Stimulated activated CD8-positive, alpha-beta memory T cell treated with anti-CD3 and anti-CD28 coated beads, Interleukin-4, amount 100 ng/mL, for 24 hours (primary cell): Measurements from ENCODE around the gene UBB.

Experiments used
- DNase-seq: peaks from one replicate; pipeline ENCODE4 v3.0.0-alpha.2; 2020; ENCODE audit warnings: low read depth

UBB gene

DNA sequence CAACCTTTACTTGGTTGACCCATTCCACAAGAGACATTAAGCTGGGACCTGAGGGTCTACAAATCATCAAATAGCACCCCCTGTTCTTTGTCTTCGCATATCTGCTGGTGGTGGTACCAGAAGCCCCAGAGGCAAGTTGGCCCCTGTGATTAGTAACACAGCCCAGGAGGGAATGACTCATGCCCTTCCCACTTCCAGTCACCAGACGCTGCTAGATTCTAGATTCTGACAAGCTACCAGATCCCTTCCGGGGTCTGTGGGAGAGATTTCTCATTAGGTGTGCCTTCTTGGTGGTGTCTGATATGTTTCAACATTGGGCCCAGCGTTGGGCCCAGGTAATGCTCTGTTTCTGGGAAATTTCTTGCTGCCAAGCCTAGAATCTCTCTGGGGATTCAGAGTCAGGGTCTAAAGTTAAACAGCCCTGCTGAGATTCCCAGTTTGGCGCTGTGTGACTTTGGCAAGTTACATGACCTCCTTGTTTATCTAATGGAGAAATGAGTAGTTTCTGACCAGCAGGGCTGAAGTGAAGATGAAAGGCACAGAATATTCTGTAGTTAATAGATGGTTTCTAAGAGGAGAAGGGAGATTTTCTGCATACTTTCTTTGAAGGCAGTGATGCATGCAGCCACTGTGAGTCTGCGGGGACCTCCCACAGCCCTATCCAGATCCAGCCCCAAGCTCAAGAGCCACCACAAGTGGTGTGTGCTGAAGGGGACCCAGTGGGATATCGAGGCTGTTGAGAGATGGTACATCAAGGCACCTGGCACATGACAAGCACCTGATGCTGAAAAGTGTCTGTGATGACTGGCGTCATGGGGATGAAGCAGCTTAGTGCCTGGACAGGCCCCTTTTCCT is 38.4 kb downstream of the UBB start:
- DNase-seq, result peak; percentile 53

DNA sequence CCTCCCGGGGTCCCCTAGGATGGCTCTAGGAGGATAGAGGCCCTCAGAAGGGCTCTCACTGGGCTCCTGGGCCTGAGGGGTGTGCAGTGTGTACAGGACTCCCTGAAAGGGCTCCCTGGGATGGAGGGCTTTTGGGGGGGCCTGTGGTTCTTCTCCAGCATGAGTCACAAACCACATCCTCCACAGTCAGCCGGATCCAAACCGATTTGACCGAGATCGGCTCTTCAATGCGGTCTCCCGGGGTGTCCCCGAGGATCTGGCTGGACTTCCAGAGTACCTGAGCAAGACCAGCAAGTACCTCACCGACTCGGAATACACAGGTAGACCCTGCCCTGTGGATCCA is 39.0 kb downstream of the UBB start:
- DNase-seq, result peak; percentile 42

DNA sequence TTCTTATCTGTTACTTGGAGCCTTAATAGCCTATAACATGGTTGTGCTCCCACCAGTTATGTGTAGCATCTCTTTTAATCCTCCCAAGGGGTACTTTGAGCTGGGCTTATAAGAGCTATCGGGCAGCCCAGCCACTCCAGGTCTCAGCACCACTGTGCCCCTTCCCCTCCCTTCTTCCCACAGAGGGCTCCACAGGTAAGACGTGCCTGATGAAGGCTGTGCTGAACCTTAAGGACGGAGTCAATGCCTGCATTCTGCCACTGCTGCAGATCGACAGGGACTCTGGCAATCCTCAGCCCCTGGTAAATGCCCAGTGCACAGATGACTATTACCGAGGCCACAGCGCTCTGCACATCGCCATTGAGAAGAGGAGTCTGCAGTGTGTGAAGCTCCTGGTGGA is 41.5 kb downstream of the UBB start:
- DNase-seq, result no peak

DNA sequence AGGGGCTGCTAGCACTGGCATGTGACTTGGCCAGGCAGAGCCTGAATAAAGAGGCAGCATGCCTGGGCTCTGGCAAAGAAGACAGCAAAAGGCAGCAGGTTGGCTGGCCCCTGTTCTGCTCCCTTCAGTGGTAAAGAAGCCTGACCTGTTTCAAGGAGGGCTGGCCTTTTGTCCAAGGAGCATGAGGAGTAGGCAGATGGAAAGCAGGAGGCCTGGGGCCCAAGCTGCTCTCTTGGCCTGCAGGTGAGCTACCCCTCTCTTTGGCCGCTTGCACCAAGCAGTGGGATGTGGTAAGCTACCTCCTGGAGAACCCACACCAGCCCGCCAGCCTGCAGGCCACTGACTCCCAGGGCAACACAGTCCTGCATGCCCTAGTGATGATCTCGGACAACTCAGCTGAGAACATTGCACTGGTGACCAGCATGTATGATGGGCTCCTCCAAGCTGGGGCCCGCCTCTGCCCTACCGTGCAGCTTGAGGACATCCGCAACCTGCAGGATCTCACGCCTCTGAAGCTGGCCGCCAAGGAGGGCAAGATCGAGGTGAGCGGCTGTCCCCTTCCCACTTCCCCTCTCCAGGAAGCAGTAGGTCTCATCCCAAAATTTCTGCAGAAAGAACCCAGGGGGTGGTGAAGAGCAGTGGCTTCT is 42.5 kb downstream of the UBB start:
- no peak for DNase-seq

DNA sequence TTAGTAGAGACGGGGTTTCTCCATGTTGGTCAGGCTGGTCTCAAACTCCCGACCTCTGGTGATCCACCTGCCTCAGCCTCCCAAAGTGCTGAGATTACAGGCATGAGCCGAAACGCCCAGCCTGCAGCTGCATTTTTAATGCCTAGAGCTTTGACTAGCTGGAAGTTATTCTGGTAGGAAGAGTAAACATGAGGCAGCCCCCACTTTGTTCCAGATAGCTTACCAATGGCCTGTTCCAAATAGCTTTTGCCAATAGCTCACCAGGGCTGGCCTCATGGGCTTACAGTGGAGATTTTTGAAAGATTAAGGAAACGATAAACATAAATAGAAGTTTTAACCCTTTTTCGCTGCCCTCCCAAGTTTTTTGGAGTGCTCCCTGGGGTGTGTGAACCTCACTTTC is 44.3 kb downstream of the UBB start:
- no peak for DNase-seq

DNA sequence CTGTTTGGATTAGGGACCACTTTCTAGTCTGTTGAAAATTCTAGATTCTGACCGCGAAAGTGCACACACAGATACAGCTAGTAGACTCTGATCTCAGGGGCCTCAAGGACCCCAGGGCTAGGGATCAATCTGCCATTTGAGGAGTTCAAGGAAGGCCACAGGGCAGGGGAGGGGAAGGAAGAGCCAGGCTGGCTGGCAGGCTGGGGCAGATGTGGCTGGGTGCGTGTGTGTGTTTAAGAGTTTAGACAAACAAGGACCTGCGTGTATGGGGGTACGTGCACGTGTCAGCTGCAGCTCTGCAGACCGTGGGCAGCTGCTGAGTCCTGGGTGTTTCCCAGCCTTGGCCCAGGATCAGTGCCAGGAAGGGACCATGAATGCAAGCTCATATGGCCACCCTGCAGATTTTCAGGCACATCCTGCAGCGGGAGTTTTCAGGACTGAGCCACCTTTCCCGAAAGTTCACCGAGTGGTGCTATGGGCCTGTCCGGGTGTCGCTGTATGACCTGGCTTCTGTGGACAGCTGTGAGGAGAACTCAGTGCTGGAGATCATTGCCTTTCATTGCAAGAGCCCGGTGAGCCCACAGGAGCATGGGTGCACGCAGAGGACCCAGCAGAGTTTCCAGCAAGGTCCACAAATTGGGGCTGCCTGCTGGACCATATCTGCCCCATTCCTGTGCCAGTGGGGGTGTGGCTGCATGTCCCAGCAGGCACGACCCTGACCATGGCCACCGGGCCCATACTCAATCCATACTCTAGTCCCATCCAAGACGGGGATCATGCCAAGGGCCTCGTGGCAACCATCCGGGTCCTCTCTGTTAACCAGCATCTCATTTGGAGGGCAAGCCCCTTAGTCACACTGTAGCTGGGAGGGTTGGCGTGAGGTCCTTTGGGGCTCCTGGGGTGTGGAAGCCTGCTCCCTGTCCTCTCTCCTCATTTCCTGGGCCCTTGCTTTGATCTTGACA is 45.1 kb downstream of the UBB start:
- DNase-seq, result no peak

DNA sequence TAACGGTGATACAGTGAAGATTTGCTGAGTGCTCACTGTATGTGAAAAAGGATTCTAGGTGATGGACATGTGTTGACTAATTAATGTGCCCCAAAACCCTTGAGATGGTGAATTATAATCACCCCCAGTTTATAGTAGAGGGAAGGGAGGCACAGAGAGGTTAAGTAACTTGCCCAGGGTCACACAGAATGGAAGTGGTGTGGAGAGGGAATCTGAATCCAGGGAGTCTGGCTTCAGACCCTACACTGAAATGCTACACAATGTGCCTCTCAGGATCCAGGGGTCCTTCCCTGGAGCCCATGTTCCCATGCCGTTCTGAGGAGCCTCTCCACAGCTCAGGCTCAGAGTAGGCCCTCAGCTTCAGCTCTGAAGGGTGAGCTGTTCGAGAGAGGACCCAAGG is 46.1 kb downstream of the UBB start:
- no peak for DNase-seq

DNA sequence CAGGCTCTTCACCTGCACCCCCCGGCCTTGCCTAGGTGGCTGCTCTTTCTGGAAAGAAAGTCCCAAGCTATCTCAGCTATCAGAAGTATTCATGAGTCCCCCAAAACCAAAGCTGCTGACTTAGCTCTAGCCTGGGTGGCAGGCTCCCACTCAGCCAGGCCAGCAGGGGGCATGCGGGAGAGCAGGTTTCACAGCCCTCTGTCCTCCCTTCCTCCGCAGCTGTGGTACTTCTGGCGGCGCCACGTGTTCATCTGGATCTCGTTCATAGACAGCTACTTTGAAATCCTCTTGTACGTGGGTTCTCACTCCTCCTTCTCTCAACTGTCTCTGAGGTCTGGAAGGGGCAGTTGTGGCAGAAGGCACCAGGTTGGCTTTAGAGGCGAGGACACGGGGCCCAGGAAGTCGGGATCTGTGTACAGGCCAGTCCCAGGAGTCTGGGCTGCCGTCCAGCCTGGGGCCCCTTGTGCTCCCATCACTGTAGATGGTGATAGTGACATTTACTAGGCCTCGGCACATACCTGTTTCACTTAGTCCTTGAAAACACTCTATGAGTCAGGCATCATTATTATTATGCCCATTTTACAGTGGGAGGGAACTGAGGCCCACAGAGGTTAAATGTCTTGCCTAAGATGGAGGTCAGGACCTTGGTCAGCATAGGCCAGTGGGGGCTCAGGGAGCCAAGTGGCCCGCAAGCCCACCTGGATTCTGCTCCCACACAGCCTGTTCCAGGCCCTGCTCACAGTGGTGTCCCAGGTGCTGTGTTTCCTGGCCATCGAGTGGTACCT is 47.4 kb downstream of the UBB start:
- DNase-seq, result no peak

DNA sequence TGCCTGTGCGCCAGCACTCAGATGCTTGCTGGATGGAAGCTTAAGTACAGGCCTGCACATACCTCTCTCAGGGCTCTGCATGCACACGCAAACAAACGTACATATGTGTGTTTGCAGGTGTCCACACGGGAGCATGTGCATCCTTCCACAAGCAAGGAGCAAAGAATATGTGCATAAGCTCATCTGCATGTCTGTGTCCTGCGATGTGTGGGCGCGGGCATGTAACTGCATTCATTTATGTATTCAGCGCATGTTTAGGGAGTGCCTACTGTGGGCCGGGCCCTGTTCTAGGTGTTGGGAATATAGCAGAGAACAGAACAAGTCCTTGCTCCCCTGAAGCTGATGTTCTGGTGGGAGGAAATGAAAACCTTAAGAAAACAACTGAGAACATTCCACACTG is 48.2 kb downstream of the UBB start:
- DNase-seq, result no peak

DNA sequence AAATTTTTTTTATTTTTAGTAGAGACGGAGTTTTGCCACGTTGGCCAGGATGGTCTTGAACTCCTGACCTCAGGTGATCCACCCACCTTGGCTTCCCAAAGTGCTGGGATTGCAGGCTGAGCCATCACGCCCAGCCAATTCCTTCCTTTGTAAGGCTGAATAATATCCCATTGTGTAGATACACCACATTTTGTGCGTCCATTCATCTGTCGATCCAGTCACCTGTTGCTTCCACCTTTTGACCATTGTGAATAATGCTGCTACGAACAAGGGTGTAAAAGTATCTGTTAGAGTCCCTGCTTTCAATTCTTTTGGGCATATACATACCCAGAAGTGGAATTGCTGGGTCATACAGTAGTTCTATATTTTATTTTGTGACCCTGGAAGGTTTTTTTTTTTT is 49.8 kb downstream of the UBB start:
- DNase-seq, result no peak

DNA sequence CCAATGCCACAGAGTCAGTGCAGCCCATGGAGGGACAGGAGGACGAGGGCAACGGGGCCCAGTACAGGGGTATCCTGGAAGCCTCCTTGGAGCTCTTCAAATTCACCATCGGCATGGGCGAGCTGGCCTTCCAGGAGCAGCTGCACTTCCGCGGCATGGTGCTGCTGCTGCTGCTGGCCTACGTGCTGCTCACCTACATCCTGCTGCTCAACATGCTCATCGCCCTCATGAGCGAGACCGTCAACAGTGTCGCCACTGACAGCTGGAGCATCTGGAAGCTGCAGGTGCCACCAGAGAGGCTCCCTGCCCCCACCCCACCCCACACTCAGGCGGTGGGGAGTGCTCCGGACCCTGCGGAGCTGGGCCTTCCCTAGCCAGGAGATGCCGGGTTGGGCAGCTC is 51.1 kb downstream of the UBB start:
- no peak for DNase-seq
